Measurements from ENCODE around the gene BCCIP.

The BCCIP gene

DNA sequence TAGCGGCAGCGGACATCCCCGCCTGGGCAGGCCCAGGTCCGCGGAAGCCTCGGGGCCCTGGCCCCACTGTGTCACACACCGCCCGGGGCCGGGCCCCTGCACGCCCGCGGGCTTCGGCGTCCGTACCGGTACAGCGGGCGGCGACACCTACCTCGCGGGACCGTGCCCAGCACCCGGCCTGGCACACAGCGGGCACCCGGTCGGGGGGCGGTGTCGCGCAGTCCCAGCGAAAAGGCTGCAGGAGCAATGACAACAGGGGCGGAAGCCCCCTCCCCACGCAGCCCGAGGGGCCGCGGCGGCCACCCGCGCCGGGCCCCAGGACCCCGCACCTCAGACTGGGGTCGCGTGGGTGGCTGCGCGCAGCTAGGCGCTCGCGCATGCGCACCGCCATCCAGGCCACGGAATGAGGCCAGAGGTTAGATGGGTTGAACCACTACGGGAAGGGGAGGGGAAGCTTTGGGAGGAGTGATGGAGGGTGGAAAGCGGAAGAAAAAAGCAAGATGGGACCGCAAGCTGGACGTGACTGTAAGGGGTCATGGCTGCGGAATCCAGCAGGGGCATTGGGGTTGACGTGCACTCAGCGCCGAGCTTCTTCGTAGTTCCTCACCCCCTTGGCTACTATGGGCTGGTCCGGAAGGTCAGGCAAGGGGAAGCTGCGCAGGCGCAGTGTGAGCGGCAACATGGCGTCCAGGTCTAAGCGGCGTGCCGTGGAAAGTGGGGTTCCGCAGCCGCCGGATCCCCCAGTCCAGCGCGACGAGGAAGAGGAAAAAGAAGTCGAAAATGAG, at the start of gene BCCIP, which contains the start of gene UROS:
Gene BCCIP, plus strand, starts transcription at position 669 of the 785 bp plus-strand sequence. Its CDS starts 12 bp downstream, at position 681.
Gene UROS, minus strand, starts transcription at position 381 of the 785 bp plus-strand sequence. CDS start 6,759 bp downstream, outside the sequence.
- Mint-ChIP-seq H3K9me3 (no peaks in the 10 kb centered on the region), H3K27ac (no peak within 1 kb of the TSS), H3K4me1 (peaks cover 29% of the 10 kb centered on the region), H3K4me3 (no peak within 1 kb of the TSS), H3K36me3 (peaks cover 11% of the 10 kb centered on the region), H3K27me3 (no peaks in the 10 kb centered on the region)
- ATAC-seq = peak; percentile 93

DNA sequence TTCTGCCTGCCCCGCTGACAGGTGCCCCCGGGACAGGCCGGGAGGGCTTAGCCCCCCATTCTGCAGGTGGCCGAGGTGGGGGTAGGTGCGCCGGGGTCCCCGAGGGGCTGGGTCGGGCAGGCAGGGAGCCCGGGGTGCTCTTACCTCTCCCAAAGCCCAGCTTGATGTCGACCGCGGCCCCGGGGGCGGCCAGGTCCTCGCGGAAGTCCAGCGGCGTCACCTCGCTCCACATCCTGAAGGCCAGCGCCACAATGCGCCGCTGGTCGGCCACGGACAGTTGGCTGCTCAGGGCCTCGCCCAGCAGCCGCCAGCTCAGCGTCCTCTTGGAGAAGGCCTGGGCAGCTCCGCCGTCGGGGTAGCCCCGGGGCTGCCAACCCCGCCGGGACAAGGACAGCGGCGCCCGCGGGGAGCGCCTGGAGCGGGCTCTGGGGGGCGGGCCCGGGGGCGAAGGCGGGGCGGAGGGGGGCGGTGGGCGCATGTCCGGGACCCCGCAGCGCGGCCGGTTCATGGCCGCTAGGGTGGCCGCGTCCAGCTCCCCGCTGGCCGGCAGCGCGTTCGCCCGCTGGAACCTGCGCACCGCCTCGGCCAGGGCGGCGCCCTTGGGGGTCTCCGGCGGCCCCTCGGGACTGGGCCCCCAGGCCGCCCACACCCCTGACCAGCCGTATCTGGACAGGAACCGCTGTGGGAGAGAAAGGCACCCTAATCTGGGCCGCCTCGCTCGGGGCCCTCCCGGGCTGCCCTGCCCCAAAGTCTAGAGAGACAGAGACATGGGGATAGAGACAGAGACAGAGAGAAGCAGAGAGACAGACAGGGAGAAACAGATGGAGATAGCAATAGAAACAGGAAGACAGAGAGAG, 49.4 kb upstream of the BCCIP start:
- no peak overlapping the region for H3K27ac Mint-ChIP-seq
- H3K27me3 Mint-ChIP-seq = no peaks in the 10 kb centered on the region
- H3K36me3 Mint-ChIP-seq = peaks cover 6% of the 10 kb centered on the region
- peaks cover 3% of the 10 kb centered on the region for H3K9me3 Mint-ChIP-seq
- H3K4me3 Mint-ChIP-seq = no peak overlapping the region
- ATAC-seq = peak; percentile 37
- H3K4me1 Mint-ChIP-seq = no peaks in the 10 kb centered on the region

DNA sequence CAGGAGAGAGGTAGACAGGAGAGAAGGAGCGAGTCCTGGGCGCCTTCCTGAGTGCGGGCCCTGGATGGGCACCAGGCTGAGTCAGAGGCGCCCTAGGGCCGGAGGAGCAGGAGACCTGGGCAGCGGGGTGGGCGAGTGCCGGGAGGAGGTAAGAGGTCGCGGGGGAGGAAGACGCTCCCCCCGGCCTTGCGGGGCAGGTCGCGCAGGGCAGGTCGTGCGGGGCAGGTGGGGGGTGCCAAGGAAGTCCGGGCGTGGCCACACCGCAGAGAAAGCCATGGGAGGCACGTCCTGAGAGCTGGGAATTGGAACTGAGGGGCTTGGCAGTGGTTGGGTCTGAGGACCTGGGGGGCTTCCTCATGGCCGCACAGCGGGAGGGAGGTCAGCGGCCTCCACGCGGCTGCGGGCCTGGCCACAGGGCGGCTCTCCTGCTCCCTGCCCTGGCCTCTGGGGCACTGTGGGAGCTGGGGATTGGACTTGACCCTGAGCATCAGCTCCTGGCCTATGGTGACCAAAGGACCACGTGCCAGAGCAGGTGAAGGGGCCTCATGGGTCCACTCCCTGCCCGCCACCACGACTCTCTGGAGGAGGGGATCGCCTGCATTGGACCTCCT, 48.7 kb upstream of the BCCIP start:
- H3K27ac Mint-ChIP-seq = no peak overlapping the region
- ATAC-seq = peak; percentile 41
- no peak overlapping the region for H3K4me3 Mint-ChIP-seq
- no peaks in the 10 kb centered on the region for H3K27me3 Mint-ChIP-seq
- H3K36me3 Mint-ChIP-seq = no peaks in the 10 kb centered on the region
- H3K9me3 Mint-ChIP-seq = peaks cover 3% of the 10 kb centered on the region
- H3K4me1 Mint-ChIP-seq = no peaks in the 10 kb centered on the region

DNA sequence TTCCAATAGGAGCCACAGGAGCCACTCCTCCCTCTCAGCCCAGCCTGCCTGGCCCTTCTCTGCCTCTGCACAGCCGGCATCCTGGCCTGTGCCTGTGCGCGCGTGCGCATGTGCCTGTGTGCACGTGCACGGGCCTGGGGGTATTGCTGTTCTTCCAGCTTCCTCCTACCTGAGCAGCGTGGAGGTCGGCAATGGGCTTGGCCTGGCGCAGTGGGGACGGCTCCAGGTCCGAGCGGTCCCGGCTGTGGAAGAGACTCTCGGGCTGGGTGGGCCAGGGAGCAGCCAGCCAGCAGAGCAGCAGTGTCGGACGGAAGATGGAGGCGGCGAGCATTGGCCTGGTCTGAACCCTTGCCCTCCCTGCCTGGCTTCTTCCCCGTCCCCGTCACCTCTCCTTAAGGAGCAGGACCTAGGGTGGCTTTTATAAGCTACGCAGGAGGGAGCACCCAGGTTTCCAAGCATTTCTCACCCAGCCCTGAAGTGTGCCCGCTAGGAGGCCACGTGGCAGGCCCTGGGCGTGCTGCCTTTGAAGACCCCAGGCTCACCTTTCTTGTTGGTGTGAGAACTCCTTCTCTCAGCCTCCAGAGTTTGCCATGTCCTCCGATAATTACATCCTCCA, 47.7 kb upstream of the BCCIP start, which contains the start of gene MMP21:
Gene MMP21, minus strand, starts transcription at position 331 of the 616 bp plus-strand sequence. Its CDS starts 0 bp downstream, at position 331.
- Mint-ChIP-seq H3K4me3 (no peak within 1 kb of the TSS), H3K36me3 (no peaks in the 10 kb centered on the region), H3K9me3 (peaks cover 3% of the 10 kb centered on the region), H3K27me3 (no peaks in the 10 kb centered on the region), H3K27ac (no peak within 1 kb of the TSS), H3K4me1 (no peaks in the 10 kb centered on the region)
- ATAC-seq = no peak

DNA sequence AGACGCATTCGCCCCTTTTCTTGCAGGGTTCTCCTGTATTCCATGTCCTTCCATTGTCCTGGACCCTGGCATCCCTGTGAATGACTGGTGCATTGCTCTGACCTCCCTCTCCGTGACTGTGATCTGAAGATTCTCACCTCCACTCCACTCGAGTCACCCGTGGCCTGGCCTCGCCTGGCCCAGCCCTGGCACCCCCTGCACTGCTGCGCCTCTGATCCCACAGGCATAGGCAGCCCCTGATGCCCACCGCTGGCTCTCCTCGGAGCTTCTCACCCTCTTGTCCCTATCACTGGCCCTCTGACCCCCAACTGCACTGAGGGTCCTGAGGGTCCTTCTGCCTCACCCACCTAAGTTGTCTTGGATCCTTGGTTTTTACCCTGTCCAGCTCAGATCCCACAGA, 45.5 kb upstream of the BCCIP start:
- ATAC-seq = no peak
- H3K4me1 Mint-ChIP-seq = no peaks in the 10 kb centered on the region
- H3K9me3 Mint-ChIP-seq = peaks cover 3% of the 10 kb centered on the region
- no peak overlapping the region for H3K27ac Mint-ChIP-seq
- no peak overlapping the region for H3K4me3 Mint-ChIP-seq
- H3K27me3 Mint-ChIP-seq = no peaks in the 10 kb centered on the region
- peaks cover 7% of the 10 kb centered on the region for H3K36me3 Mint-ChIP-seq

DNA sequence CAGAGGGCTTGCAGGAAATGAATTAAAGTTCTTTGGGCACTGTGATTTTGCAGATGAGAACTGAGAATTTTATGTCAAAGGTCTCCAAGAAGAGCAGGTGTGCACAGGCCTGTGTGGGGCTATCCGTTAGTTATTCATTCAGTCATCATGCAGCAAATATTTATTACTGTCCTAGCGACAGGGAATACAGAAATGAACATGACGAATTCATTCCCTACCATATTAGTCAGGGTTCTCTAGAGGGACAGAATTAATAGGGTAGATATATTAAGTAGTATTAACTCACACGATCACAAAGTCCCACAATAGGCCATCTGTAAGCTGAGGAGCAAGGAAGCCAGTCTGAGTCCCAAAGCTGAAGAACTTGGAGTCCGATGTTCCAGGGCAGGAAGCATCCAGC, 44.8 kb upstream of the BCCIP start:
- H3K4me1 Mint-ChIP-seq = no peaks in the 10 kb centered on the region
- peaks cover 11% of the 10 kb centered on the region for H3K36me3 Mint-ChIP-seq
- ATAC-seq = no peak
- H3K27ac Mint-ChIP-seq = no peak overlapping the region
- no peak overlapping the region for H3K4me3 Mint-ChIP-seq
- no peaks in the 10 kb centered on the region for H3K27me3 Mint-ChIP-seq
- H3K9me3 Mint-ChIP-seq = peaks cover 3% of the 10 kb centered on the region

DNA sequence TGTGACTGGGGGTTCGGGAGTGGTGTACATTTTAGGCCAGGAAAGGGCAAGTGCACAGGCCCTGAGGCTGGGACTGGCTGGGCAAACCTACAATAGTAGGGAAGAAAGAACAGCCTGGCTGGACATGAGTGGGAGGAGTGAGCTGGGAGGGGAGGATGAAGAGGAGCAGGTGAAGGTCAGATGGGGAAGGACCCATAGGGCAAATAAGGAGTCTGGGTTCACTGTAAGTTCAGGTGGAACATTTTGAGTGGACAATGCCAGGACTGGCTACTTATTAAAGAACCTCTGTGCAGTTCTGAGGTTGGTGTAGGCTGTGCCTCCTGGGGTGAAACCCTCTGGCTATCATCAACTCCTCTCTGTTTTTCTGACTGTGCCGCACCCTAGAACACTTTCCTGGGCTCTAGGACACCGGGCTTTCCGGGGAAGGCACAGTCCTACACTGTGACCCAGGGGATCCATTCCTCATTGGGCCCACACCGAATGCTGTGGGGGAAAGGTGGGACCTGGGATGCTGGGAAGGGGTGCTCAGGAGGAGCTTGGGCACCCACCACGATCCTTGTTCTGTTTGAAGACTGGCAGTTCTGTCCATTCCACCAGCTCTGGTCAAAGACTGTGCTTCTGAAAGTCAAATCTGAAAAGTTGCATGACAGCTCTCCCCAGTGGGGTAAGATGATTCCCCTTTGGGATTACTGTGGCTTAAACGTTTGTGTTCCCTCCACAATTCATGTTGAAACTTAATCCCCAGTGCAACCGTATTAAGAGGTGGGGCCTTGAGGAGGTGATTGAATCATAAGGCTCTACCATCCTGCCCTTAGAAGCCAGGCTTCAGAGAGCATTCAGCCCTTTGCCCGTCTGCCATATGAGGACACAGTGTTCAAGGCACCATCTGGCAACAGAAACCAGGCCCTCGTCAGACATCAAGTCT, 43.7 kb upstream of the BCCIP start:
- peaks cover 11% of the 10 kb centered on the region for H3K36me3 Mint-ChIP-seq
- H3K27ac Mint-ChIP-seq = no peak overlapping the region
- H3K4me3 Mint-ChIP-seq = no peak overlapping the region
- ATAC-seq = peak; percentile 5
- H3K9me3 Mint-ChIP-seq = no peaks in the 10 kb centered on the region
- H3K4me1 Mint-ChIP-seq = peaks cover 6% of the 10 kb centered on the region
- no peaks in the 10 kb centered on the region for H3K27me3 Mint-ChIP-seq

DNA sequence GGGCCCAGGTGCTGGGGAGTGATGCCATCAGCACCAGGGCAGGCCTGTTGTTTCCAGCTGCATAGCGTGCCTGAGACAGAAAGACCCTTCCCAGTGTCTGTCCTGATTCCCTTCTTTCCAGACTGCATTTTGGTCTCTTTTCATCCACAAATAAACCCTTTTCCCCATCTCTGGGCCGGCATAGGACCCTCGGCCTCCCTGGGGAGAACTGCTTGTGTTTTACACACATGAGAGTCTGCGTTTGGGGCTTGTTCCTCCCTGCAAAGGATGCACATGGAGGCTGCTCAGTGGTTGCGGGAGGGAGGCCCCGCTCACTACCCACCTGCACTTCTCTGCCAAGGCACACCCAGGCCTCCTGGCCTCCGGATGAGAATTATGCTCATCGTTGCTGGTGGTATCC, 42.0 kb upstream of the BCCIP start:
- no peak overlapping the region for H3K4me3 Mint-ChIP-seq
- H3K9me3 Mint-ChIP-seq = no peaks in the 10 kb centered on the region
- H3K27ac Mint-ChIP-seq = no peak overlapping the region
- no peak for ATAC-seq
- peaks cover 6% of the 10 kb centered on the region for H3K4me1 Mint-ChIP-seq
- peaks cover 20% of the 10 kb centered on the region for H3K36me3 Mint-ChIP-seq
- no peaks in the 10 kb centered on the region for H3K27me3 Mint-ChIP-seq

DNA sequence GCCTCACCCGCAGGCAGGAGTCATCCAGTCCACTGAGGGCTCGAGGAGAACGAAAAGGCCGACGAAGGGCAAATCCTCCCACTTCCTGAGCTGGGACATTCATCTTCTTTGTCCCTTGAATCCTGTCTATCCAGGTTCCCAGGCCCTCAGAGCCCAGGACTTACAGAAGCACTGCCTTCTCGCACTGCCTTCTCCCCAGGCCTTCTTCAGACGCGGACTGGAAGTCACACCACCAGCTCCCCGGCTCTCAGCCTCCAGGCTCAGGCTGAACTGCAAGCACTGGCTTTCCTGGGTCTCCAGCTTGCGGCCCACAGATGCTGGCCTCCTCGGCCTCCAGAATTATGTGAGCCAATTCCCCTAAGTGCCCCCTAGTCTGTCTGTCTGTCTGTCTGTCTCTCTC, 41.3 kb upstream of the BCCIP start:
- no peak for ATAC-seq
- peaks cover 26% of the 10 kb centered on the region for H3K36me3 Mint-ChIP-seq
- no peak overlapping the region for H3K4me3 Mint-ChIP-seq
- no peaks in the 10 kb centered on the region for H3K9me3 Mint-ChIP-seq
- no peak overlapping the region for H3K27ac Mint-ChIP-seq
- H3K27me3 Mint-ChIP-seq = no peaks in the 10 kb centered on the region
- peaks cover 6% of the 10 kb centered on the region for H3K4me1 Mint-ChIP-seq

DNA sequence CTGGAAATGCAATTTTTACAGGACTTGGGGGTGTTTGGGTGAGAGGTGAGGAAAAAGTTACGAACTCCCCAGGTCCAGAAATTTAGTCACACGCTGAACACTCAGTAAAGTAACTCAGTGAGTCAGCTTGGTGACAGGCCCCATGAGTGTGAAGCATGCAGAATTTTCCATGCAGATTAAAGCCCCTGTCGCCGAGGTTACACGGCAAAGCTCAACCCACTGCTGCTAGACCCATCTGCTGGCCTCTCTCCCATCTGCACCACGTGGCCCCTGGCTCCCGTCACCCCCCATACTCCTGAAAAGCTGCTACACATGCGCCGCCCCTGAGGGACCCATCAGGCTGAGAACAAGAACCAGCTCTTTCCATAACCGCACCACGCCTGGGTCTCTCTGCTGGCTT, 40.7 kb upstream of the BCCIP start:
- Mint-ChIP-seq H3K4me1 (peaks cover 6% of the 10 kb centered on the region), H3K36me3 (peaks cover 32% of the 10 kb centered on the region), H3K27ac (no peak overlapping the region), H3K9me3 (no peaks in the 10 kb centered on the region), H3K4me3 (no peak overlapping the region), H3K27me3 (no peaks in the 10 kb centered on the region)
- ATAC-seq = no peak

DNA sequence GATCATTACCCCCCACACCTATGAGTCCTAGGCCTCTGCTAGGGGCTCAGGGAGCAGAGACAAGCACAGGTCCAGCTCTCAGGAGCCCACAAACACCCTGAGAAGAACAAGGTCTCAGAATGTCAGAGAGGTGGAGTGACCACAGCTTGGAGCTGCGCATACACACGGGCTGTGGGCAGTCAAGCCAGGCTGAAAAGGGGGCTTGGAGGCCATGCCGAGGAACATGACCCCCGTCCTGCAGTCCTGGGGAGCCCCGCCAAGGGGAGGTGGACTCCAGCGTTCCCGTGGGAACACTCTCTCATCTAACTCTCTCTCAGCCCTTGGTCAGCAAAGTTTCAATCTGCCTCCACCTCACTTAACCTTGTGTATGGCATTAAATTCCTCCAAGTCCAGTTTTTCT, 39.9 kb upstream of the BCCIP start:
- no peak for ATAC-seq
- no peaks in the 10 kb centered on the region for H3K27me3 Mint-ChIP-seq
- H3K4me1 Mint-ChIP-seq = peaks cover 6% of the 10 kb centered on the region
- no peak overlapping the region for H3K4me3 Mint-ChIP-seq
- no peaks in the 10 kb centered on the region for H3K9me3 Mint-ChIP-seq
- H3K36me3 Mint-ChIP-seq = peaks cover 40% of the 10 kb centered on the region
- no peak overlapping the region for H3K27ac Mint-ChIP-seq

DNA sequence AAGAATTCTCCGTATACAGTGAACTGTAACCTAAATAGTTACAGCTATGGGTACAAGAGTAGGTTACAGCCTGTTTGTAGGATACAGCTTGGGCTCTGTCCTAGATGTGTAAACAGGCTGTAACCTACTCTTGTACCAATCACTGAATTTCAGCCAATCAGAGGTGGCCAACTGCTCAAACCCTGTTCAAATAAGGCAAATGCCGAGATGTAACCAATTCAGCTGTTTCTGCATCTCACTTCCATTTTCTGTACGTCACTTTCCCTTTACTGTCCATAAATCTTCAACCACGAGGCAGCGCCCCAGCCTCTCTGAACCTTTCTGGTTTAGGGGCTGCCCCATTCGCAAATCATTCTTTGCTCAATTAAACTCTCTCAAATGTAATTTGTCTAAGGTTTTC, 39.4 kb upstream of the BCCIP start:
- peaks cover 10% of the 10 kb centered on the region for H3K4me1 Mint-ChIP-seq
- ATAC-seq = no peak
- no peak overlapping the region for H3K4me3 Mint-ChIP-seq
- peak overlapping the region; percentile 50 for H3K27ac Mint-ChIP-seq
- no peaks in the 10 kb centered on the region for H3K9me3 Mint-ChIP-seq
- H3K27me3 Mint-ChIP-seq = no peaks in the 10 kb centered on the region
- peaks cover 45% of the 10 kb centered on the region for H3K36me3 Mint-ChIP-seq

DNA sequence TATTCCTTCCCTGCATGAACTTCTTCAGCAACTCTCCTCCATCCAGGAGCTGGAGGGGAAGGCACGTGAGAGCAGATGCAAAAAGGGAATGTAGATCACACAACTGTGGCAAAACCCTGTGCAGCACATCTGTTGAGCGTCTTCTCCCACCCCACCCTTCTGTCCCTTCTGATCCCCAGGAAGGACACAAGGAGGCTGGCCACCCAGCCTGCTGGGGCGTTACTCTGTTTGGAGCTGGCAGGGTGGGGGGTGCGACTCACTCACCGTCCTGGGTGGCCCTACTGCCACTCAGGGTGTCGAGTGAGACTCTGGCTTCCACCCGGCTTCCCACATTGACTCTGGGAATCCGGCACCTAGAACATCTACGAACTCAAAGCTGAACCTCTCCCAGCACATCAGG, 37.6 kb upstream of the BCCIP start:
- peaks cover 60% of the 10 kb centered on the region for H3K36me3 Mint-ChIP-seq
- H3K27me3 Mint-ChIP-seq = no peaks in the 10 kb centered on the region

More for the DNA sequence above, 37.6 kb upstream of the BCCIP start:
- ATAC-seq = no peak
- Mint-ChIP-seq H3K4me1 (peaks cover 10% of the 10 kb centered on the region), H3K4me3 (no peak overlapping the region), H3K9me3 (no peaks in the 10 kb centered on the region), H3K27ac (no peak overlapping the region)
